Activated CD4-positive, alpha-beta T cell treated with anti-CD3 and anti-CD28 coated beads, Interleukin-2, amount 50 U/mL, for 48 hours (primary cell): Measurements from ENCODE around the gene GAP43.
"Not testable (repeated sequence)": the region's sequence is repeated elsewhere in the genome, so short reads cannot be mapped to it uniquely, and the experiment has no call there.

Experiments used
- DNase-seq, 2 experiments: peaks; one replicate each; pipeline ENCODE4 v3.0.0-alpha.2; 2020

Gene GAP43

DNA sequence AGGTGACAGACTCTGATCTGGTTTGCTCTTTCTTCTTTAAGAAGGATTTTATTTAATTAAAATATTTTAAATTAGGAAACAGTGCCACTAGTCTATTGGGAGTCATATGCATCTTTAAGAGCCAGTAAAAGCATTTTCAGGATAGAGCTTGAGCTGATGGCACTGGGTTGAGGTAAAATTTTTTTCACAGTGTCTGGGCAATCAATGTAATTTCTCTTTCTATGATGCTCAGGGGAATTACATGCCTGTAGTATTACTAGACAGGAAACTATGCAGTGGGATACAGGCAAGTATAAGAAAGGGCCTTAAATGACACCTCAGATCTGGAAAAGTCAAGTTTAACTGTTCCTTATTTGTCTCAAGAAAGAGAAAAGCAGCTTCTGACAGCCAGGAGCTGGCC lies 76.4 kb downstream of the GAP43 start:
- no peak for DNase-seq

DNA sequence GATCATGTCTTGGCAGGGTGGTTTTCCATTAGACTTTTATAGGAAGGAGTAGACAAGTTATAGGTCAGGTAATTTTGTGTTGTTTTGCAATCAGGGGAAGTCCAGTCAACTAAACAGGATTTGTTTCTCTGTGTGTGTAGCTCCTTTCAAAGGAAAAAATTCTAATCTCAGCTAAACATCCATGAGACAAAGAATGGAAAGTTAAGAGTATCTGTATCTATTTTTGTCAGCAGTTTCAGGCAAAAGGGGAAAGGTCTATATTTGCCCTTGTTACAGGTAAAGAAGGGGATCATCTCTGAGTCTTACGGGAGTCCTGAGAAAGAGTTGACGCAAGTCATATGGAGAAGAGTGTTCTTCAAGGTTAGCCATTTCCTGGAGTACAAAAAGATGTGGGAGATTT lies 79.3 kb downstream of the GAP43 start:
- no peak for DNase-seq

DNA sequence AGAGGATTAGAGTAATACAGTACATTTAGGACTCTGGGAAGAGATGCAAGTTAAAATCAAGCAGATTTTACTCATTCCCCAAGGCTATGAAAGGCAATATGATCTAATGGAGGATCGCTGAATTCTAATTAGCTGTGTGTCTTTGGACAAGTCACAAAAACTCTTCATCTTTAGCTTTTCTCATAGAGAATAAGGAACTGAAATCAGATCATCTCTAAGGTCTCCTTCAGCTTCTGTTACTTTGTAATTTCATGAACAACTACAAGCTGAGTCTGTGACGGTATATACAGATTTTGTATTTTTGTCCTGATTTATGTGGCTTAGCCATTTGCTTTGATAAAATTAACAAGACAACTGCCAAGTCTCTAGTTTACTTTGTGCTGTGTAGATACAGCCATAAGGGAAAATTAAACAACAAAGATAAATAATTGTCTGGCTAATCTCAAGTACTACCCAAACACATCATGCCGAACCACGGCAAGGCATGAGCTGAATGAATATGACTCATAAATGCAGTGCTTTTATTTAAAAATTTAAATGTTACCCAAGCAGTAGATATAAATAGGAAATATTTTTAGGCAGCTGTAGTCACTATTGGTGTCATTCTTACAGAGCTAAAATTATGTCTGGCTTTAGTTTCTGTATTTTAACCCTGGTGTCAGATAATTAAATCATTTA lies 81.5 kb downstream of the GAP43 start:
- DNase-seq = no peak

DNA sequence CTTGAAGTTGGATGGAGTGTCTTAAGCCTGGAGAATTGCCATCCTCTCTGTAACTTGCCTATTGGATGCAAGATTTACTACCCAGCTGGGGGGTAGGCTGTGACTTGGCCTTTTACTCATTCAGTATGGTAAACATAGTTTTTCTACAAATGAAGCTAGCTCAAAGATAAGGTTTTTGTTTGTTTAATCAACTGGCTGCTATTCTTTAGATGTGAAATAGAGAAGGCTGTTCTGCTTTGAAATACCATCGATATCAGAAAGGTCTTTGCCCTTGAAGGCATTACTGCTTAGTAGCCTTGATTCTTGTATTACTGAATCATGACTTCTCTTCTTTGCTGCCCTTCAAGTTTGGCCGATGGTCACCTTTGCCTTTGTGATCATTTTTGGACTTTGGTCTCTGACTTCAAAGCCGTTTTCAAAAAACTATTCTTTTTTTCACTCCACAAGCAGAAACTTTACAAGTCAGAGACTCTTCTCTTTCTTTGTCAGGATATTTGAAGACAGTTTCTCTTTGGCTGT lies 83.1 kb downstream of the GAP43 start:
- no peak for DNase-seq

DNA sequence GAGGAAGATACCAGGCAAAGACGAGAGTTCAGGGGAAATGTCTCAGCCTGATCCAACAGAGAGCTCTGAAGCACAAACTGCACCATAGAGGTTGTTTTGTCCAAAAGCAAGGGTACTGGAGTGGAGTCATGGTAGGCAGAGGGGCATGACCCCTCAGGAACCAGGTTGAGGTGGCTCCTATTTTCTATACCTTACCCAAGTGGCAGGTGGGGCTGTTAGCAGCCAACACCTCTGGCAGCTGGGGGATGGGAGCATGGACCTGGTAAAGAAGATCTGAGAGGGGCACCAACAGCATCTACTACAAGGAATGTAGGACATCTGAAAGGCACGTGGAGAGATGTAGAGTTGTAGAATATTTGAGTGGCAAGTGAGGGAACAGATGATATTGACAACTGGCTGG lies 85.2 kb downstream of the GAP43 start:
- DNase-seq = no peak

DNA sequence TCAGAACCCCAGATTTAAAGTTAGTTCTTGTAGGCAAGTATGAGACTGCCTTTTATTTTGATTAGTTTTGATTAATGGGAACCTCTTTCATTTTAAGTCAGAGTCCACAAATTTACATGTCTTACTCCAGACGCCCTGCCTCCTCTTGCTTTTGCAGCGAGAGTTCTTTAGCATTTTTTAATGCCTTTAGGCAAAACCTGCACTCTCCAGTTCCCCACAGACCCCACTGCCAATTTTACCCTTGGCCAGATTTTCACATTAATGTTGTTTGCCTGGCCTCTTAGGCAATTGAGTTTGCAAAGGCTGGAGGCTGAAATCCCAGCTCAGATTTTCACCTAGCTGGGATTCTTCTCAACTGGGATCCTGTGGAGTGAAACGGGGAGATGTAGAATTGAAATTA lies 85.8 kb downstream of the GAP43 start:
- DNase-seq = no peak

DNA sequence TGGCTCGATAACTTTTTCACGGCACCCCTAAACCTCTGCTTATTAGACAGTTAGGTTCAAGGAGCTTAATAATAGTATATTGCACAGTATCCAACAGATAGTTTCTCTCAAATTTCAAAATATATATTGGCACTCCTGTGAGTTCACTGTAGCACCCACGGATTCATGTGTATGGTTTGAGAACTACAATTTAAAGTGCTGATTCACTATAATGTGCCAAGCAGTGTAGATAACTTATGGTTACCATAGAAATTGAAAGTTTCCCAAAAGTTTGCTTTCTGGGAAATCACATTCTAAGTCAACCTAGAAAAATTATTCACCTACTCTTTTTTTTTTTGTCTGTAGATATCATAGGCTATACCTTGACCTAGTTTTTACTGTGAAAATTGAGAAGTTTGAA lies 86.6 kb downstream of the GAP43 start:
- no peak for DNase-seq

DNA sequence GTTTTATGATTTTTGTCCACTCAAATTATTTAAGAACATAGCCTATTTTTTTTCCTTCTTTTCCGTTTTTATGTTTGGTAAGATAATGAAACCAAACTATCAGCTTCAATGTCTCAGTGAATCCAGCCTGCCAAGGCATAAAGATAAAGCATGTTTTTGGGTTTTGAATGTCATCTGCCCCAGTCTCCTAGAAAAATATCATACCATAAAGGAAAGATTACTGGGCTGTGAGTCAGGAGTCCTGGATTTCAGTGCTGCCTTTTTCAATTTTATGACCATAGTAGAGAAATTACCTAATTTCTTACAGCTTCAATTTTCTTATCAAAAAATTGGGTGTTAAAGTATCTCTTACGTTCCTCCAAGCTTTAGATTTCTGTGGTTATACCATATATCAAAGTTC lies 87.5 kb downstream of the GAP43 start:
- DNase-seq = no peak

DNA sequence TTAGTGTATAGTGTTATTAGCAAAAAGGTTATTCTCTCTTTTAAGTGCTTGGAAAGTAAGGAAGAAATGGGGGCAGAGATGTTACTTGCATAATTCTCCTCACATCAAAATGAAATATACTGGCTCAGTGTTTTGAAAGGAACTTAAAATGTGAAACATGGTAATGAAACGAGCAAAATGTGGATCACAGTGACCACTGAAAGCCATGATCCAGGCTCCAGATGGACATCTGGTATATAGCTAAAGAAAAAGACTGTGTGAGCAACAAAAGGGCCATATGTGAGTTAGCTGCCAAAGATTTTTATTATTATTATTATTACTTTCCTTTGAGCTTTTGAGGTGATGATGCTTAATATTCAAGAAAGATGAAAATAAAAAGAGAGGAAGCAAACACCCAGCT lies 89.6 kb downstream of the GAP43 start:
- no peak for DNase-seq

DNA sequence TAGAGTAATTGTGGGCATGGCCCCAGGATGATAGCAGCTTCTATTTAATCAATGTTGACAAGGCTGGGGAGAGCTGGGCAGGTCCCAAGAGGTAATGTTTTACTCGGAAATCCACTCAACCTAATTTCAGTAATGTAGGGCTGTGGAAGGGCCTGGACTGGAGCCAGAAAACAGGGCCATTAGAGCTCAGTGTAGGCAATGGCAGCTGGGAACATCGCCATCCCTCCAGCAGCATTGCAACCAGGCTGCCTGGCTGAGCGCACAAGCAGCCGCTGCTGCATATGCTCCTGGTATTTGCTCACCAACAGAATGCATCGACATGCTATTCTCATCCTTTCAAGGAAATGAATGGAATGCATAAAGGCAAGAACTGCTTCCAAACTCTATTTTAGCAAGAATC lies 90.0 kb downstream of the GAP43 start:
- DNase-seq = no peak

DNA sequence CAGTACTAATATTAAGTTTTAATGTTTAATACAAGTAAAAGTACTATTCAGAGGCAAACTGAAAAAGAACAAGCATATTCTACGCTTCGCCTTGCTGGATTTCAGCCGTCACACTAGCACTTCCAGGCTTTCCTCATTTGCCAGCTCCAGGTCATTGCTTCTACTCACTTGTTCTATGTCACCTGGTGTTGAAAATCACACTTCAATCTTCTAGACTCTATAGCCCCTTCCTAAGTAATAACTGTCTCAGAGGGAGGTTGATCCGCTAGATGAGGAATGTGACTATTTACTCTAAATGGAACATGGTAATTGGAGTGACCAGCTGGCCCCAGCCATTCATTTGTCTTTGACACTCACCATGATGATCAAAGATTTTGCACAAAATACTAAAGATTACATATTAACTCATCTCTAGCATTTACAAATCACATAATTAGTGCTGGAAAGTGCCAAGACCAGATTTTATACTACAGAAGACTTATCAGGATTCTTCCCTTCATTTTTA lies 92.0 kb downstream of the GAP43 start:
- DNase-seq = no peak

DNA sequence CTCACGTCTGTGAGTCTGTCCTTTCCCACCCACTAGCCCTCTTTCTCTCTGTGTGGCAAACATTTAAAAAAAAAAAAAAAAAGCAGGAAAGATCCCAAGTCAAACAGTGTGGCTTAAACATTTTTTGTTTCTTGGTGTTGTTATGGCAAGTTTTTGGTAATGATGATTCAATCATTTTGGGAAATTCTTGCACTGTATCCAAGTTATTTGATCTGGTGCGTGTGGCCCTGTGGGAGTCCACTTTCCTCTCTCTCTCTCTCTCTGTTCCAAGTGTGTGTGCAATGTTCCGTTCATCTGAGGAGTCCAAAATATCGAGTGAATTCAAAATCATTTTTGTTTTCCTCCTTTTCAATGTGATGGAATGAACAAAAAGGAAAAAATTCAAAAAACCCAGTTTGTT lies 97.7 kb downstream of the GAP43 start:
- no peak for DNase-seq

DNA sequence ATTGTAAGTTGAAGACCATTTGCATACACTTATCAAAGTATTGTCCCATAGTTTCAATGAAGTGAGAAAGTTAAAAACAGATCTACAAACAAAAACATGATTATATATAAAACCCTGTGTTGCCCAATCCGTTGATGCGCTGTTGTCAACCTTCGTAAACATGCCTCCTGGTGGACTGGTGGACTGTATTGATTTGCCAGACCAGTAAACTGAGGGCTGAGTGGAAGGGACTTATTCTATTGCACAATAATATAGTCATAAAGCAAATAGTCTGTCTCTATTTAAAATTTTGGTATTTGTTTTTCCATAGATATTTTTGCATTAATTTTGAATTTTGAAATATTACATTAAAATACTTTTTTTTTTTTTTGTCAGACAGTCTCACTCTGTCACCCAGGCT lies 102.5 kb downstream of the GAP43 start:
- DNase-seq = no peak

DNA sequence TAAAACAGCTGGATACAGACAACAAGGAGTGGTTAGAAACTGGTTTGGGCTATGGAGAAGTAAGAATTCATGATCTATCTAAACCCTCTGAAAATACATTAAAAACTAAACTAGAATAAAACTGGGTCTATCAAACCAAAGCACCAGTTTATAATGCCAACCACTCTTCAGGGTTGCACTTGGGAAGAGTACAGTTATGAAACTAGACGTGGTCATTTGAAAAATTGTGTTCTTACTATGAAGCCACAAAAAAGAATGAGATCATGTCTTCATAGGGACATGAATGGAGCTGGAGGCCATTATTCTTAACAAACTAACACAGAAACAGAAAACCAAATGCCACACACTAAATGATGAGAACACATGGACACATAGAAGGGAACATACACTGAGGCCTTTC lies 103.8 kb downstream of the GAP43 start:
- no peak for DNase-seq

DNA sequence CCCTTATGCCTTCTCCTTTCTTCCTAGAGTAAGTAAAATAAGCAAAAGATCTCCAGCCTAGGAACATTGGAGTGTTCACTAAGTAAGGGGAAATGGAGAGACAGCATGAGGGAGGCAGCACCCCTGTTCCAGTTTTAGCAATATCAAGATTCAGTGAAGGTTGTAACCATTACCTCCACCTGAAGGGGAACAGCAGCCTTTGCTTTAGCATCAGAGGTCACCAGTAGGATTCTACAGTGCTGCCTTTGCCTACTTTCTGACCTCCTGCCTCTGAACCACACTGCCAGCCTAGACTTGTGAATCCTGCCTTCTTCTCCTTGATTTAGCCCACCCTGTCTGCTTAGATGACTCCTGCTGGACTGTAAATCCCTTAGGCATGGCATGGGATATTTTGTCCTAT lies 104.7 kb downstream of the GAP43 start:
- DNase-seq = no peak

DNA sequence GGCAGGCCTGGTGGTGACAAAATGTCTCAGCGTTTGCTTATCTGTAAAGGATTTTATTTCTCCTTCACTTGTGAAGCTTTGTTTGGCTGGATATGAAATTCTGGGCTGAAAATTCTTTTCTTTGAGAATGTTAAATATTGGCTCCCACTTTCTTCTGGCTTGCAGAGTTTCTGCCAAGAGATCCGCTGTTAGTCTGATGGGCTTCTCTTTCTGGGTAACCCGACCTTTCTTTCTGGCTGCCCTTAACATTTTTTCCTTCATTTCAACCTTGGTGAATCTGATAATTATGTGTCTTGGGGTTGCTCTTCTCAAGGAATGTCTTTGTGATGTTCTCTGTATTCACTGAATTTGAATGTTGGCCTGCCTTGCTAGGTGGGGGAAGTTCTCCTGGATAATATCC lies 113.0 kb downstream of the GAP43 start:
- DNase-seq = not testable (repeated sequence)

DNA sequence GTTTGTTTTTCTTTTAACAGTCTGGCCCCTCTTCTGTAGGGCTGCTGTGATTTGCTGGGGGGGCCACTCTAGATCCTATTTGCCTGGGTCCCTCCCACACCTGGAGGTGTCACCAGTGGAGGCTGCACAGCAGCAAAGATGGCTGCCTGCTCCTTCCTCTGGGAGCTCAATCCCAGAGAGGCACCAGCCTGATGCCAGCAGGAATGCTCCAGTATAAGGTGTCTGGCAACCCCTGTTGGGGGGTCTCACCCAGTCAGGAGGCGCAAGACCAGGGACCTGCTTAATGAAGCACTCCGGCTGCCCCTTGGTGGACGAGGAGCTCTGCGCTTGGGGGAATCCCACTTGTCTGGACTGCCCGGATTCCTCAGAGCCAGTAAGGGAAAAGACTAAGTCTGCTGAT lies 118.3 kb downstream of the GAP43 start:
- DNase-seq = no peak

DNA sequence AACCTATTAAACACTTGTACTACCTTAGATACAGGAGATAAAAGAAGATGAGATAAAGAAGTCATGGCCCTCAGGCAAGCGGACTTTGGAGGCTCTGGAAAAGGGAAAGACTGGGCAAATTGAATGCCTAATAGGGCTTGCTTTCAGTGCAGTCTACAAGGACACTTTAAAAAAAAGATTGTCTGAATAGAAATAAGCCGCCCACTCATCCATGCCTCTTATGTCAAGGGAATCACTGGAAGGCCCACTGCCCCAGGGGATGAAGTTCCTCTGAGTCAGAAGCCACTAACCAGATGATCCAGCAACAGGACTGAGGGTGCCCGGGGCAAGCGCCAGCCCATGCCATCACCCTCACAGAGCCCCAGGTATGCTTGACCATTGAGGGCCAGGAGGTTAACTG lies 121.2 kb downstream of the GAP43 start:
- not testable (repeated sequence) for DNase-seq

DNA sequence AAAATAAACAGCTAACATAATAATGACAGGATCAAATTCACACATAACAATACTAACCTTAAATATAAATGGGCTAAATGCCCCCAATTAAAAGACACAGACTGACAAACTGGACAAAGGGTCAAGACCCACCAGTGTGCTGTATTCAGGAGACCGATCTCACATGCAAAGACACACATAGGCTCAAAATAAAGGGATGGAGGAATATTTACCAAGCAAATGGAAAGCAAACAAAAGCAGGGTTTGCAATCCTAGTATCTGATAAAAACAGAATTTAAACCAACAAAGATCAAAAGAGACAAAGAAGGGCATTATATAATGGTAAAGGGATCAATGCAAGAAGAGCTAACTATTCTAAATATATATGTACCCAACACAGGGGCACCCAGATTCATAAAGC lies 129.7 kb downstream of the GAP43 start:
- DNase-seq = not testable (repeated sequence)

DNA sequence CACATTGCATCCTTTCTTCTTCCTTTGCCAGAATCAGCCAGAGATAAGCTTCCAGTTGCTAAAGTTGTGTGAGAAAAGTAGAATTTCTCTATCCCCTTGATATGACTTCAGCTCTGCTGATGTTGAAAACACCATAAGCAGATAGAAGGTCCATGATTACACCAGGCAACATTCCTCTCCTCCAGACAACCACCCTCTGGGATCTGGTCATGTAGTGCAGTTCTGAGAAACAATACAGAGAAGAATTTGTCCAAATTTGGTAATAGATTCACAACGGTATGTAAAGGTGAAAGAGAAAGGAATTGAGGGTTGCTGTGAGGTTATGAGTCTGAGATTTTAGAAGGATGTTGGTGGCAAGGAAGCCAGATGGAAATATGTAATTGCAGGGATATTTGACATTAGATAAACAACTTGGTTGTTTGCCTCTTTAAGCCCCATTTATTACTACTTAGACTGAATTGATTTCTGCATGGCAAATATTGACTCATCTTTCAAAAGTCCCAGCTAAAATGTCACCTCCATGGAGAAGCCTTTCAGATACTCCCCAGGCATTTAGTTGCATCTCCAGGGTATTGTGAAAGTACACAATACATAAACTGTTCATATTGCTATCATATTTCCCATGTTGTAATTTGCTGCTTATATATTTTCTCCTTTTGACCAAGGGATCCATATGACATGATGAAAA lies 134.9 kb downstream of the GAP43 start:
- no peak for DNase-seq

DNA sequence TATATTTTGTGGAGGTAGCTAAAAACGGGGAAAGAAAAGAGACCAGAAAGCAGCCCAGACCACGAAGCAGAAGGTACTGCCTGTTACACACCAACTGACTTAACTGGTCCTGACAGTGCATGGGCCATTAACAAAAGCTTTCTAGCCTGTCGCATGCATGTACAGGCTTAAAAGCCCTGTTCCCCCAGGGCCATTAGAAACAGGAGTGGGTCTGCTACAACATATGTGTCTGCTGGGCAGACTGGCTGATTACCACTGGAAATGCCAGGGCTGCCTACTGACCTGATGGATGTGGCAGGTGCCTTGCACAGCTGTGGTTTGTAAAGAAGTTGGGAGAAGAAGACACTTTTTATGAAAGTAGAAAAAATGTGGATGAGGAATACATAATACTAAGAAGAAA lies 137.4 kb downstream of the GAP43 start:
- DNase-seq = no peak

DNA sequence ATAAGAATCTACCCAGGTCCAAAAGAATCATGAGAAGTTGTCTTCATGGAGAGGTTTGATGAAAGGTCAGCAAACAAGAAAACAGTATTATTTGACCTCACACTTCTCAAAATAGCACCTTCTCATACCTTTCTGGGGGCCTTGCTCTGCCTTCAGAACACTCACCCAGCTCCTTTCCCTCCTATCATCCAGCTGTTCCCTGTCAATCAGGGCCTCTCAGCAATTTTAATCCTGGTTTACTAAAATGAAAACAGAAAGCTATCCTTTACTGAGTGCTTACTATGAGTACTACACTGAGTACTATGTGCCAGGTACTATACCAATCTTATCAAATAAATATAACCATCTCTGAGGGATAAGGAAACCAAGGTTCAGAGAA lies 138.6 kb downstream of the GAP43 start:
- DNase-seq = no peak

DNA sequence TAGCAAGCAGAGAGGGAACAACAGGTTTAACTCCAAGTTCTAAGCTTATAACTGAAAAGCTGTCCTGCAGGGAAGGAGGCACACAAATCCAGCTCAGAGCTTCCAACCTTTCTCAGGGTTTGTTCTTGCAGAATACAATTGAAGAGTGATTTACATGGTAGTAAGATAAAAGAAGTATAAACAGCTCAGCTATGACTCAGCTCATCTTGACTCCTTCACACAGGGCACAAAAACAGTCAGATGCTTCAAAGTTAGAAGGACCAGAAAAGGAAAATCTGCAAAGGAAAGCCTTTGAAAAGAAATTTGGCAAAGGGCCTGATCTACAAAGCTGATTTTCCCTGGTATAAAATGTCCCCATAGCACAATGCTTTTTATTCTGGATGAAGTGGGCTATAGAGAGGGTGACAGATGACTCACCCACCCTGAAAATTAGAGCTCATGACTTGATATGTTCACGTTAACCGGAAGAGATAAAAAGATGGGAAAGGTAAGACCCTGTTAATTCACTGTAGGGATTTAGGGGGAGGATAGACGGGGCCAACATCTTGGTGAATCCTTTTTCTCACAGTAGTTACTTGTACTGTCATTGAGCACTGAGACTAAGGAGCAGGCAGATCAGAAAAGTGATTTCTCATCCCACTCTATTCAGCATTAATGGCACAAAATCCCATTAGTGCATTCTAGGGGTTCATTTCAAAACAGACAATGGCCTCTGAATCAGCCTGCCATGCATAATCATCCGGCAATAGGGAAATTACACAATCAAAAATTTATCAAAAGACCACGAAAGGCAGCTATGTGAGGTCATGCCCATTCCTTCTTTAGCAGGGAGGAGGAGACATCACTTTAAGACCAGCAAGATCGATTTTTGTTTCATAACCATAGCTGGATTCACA lies 143.5 kb downstream of the GAP43 start:
- no peak for DNase-seq

DNA sequence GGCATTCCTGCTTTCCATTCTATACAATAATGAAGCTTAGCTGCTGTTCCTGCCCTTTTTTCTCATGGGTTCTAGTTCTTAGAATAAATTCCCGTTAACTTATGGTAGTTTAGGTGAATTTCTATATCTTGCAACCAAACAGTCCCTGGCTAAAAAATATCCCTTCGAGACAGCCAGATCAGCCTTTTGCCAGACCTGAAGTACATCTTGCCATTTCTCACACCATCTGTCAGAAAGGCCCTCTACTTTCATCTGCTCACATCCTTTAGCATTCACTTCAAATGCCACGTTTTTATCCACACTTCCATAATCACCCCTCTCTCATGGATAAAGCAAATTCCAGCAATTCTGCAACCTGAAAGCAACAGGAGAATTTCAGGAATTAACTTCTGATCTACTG lies 145.4 kb downstream of the GAP43 start:
- DNase-seq = no peak
